GM21447 (cell line): ENCODE results near the gene NTSR2.
"Not testable (repeated sequence)": the region's sequence is repeated elsewhere in the genome, so short reads cannot be mapped to it uniquely, and the experiment has no call there.

Experiments
- ATAC-seq: cut with Tn5 transposase; IDR thresholded peaks from one replicate; pipeline ENCODE4 v1.9.1; 2021; ENCODE audit not compliant: unreplicated experiment

Gene NTSR2

GRCh38 chr2:11680182-11680900 is 10.3 kb upstream of the NTSR2 start:
- ATAC-seq, result no peak

GRCh38 chr2:11679486-11680181 is 9.6 kb upstream of the NTSR2 start:
- ATAC-seq, result no peak

- ATAC-seq, result no peak
Observed at GRCh38 chr2:11679016-11679415, 9.0 kb upstream of the NTSR2 start.

- no peak for ATAC-seq
Observed at GRCh38 chr2:11678306-11678960, 8.4 kb upstream of the NTSR2 start.

GRCh38 chr2:11677136-11678055 is 7.4 kb upstream of the NTSR2 start:
- ATAC-seq, result no peak

GRCh38 chr2:11676640-11677039 is 6.6 kb upstream of the NTSR2 start:
- ATAC-seq, result no peak

GRCh38 chr2:11675423-11676112 is 5.6 kb upstream of the NTSR2 start:
- no peak for ATAC-seq

GRCh38 chr2:11674983-11675382 is 5.0 kb upstream of the NTSR2 start:
- ATAC-seq, result no peak

- ATAC-seq, result no peak
Observed at GRCh38 chr2:11672407-11672806, 2.4 kb upstream of the NTSR2 start.

- ATAC-seq, result no peak
Observed at GRCh38 chr2:11667866-11668637, 1.9 kb downstream of the NTSR2 start.

GRCh38 chr2:11667194-11667593 is 2.8 kb downstream of the NTSR2 start:
- no peak for ATAC-seq

GRCh38 chr2:11665510-11666362 is 4.3 kb downstream of the NTSR2 start:
- no peak for ATAC-seq

GRCh38 chr2:11665028-11665427 is 5.0 kb downstream of the NTSR2 start:
- ATAC-seq, result no peak

- no peak for ATAC-seq
Observed at GRCh38 chr2:11663427-11663826, 6.6 kb downstream of the NTSR2 start.

- no peak for ATAC-seq
Observed at GRCh38 chr2:11662882-11663281, 7.1 kb downstream of the NTSR2 start.

GRCh38 chr2:11661891-11662435 is 8.0 kb downstream of the NTSR2 start:
- no peak for ATAC-seq

- ATAC-seq, result not testable (repeated sequence)
Observed at GRCh38 chr2:11660396-11660795, 9.6 kb downstream of the NTSR2 start.

- no peak for ATAC-seq
Observed at GRCh38 chr2:11659851-11660250, 10.1 kb downstream of the NTSR2 start.

GRCh38 chr2:11659115-11659475 is 10.9 kb downstream of the NTSR2 start:
- ATAC-seq, result no peak
